Neural progenitor cell (in vitro differentiated cells): Measurements from ENCODE around the gene ARHGAP15. TPM values are rescaled to one million over a fixed set of nuclear protein-coding genes. Genes with fewer than 3 reads are reported as not detected.

Experiments used
- DNase-seq: peaks from one replicate; pipeline ENCODE4 v3.0.0-alpha.2; 2016; ENCODE audit warnings: low spot score
- H2AFZ ChIP-seq: fragments of 200-600 bp; sonication (generic); replicated peaks from 2 replicates; pipeline ENCODE4 v1.6.1; 2016; ENCODE audit warnings: antibody characterized with exemption
- H3F3A ChIP-seq: fragments of 200-600 bp; sonication (generic); 2 replicates; pipeline ENCODE4 v1.6.1; 2016; ENCODE audit warnings: antibody characterized with exemption, low read depth
- H3K27ac ChIP-seq: fragments of 200-600 bp; sonication (generic); 2 replicates; pipeline ENCODE4 v1.5.1; 2016; ENCODE audit warnings: mild to moderate bottlenecking
- H3K27me3 ChIP-seq: fragments of 200-600 bp; sonication (generic); 2 replicates; pipeline ENCODE4 v1.6.1; 2016; ENCODE audit warnings: mild to moderate bottlenecking, moderate library complexity
- H3K36me3 ChIP-seq: fragments of 200-600 bp; sonication (generic); 2 replicates; pipeline ENCODE4 v1.5.1; 2016
- H3K4me1 ChIP-seq: fragments of 200-600 bp; sonication (generic); 2 replicates; pipeline ENCODE4 v1.6.1; 2016; ENCODE audit warnings: mixed run types
- H3K4me2 ChIP-seq: fragments of 200-600 bp; sonication (generic); 2 replicates; pipeline ENCODE4 v1.6.1; 2016
- H3K4me3 ChIP-seq: fragments of 200-600 bp; sonication (generic); 2 replicates; pipeline ENCODE4 v1.5.1; 2016
- H3K79me2 ChIP-seq: fragments of 200-600 bp; sonication (generic); 2 replicates; pipeline ENCODE4 v1.6.1; 2016; ENCODE audit warnings: low read depth
- H3K9ac ChIP-seq: fragments of 200-600 bp; sonication (generic); 2 replicates; pipeline ENCODE4 v1.6.1; 2016
- H3K9me3 ChIP-seq: fragments of 200-600 bp; sonication (generic); 2 replicates; pipeline ENCODE4 v1.5.1; 2016; ENCODE audit warnings: low read depth
- H4K20me1 ChIP-seq: fragments of 200-600 bp; sonication (generic); 2 replicates; pipeline ENCODE4 v1.6.1; 2016; ENCODE audit warnings: low read depth
- H3K27ac Mint-ChIP-seq: 3 replicates; pipeline ENCODE4 v1.8.0; 2021; ENCODE audit warnings: mixed read lengths
- H3K27me3 Mint-ChIP-seq: 2 replicates; pipeline ENCODE4 v1.8.0; 2022; ENCODE audit warnings: low read depth, mild to moderate bottlenecking, inconsistent platforms, moderate library complexity, mixed read lengths; ENCODE audit not compliant: insufficient read depth
- H3K36me3 Mint-ChIP-seq: 3 replicates; pipeline ENCODE4 v1.8.0; 2021; ENCODE audit warnings: mixed read lengths
- H3K4me1 Mint-ChIP-seq: 3 replicates; pipeline ENCODE4 v1.8.0; 2021; ENCODE audit warnings: mixed read lengths
- H3K4me3 Mint-ChIP-seq: 3 replicates; pipeline ENCODE4 v1.8.0; 2021; ENCODE audit warnings: mild to moderate bottlenecking, moderate library complexity, mixed read lengths
- H3K9me3 Mint-ChIP-seq: 3 replicates; pipeline ENCODE4 v1.8.0; 2020; ENCODE audit warnings: mixed read lengths
- CTCF ChIP-seq: fragments of 200-600 bp; sonication (generic); IDR thresholded peaks from 2 replicates; pipeline ENCODE4 v1.5.1; 2017; ENCODE audit warnings: antibody characterized with exemption, mild to moderate bottlenecking
- EZH2 ChIP-seq: fragments of 200-600 bp; sonication (generic); IDR thresholded peaks from 2 replicates; pipeline ENCODE4 v1.6.1; 2017; ENCODE audit warnings: antibody characterized with exemption, mild to moderate bottlenecking, moderate library complexity
- EZH2phosphoT487 ChIP-seq: fragments of 200-600 bp; sonication (generic); IDR thresholded peaks from 2 replicates; pipeline ENCODE4 v1.6.1; 2017; ENCODE audit warnings: antibody characterized with exemption
- total RNA-seq: library from RNA; depleted of rRNA; stranded (reverse); fragments of >200 nt; gene quantifications from 2 replicates; pipeline ENCODE4 v1.2.3, GENCODE V29; 2015; ENCODE audit warnings: low replicate concordance

The ARHGAP15 gene
- total RNA-seq, 1 donor from 2014 or later, result 5.9 TPM

GRCh38 chr2:143529118-143529720 lies 400.0 kb downstream of the ARHGAP15 start:
- H3K27ac ChIP-seq, result no peak overlapping the region
- H3K4me2 ChIP-seq, result peak overlapping the region; percentile 21
- no peak overlapping the region for H3K4me3 ChIP-seq
- DNase-seq, result no peak
- Mint-ChIP-seq H3K27me3 (peaks cover 2% of the 10 kb centered on the region), H3K36me3 (no peaks in the 10 kb centered on the region), H3K4me3 (no peak overlapping the region), H3K9me3 (no peaks in the 10 kb centered on the region), H3K4me1 (peaks cover 47% of the 10 kb centered on the region), H3K27ac (peak overlapping the region; percentile 2)
- no peak overlapping the region for H3K9ac ChIP-seq
- no peaks in the 10 kb centered on the region for H3K9me3 ChIP-seq
- no peaks in the 10 kb centered on the region for H4K20me1 ChIP-seq
- H3F3A ChIP-seq, result peaks cover 25% of the 10 kb centered on the region
- no peak for TF ChIP-seq EZH2
- TF ChIP-seq EZH2phosphoT487, result no peak
- no peak for TF ChIP-seq CTCF
- no peaks in the 10 kb centered on the region for H3K36me3 ChIP-seq
- peaks cover 73% of the 10 kb centered on the region for H3K4me1 ChIP-seq
- no peaks in the 10 kb centered on the region for H3K79me2 ChIP-seq
- H2AFZ ChIP-seq, result no peak overlapping the region
- no peaks in the 10 kb centered on the region for H3K27me3 ChIP-seq

DNA sequence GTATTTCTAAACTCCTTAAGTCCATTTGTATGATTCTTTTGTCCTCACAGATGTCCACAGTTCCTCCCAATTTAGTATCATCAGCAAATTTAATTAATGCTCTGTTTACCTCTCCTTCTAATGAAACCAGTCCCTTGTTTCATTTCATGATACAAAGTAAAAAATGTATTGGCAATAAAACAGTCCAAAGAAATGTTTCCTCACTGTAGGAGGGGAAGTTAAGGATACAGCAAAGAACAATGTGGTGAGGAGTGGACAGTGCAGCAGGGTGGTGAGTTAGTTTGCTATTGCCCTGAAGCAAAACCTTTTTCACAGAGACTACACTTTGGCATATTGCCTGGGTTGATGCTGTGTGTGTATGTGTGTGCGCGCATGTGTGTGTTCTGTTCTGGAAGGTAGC lies 401.5 kb downstream of the ARHGAP15 start:
- Histone ChIP-seq H3K36me3 (peaks cover 2% of the 10 kb centered on the region), H3K9ac (no peak overlapping the region), H3K27ac (no peak overlapping the region), H3K9me3 (no peaks in the 10 kb centered on the region), H3K4me1 (peaks cover 63% of the 10 kb centered on the region), H3K4me3 (no peak overlapping the region), H2AFZ (no peak overlapping the region), H3K27me3 (no peaks in the 10 kb centered on the region), H3K79me2 (no peaks in the 10 kb centered on the region), H3K4me2 (no peak overlapping the region), H3F3A (peaks cover 27% of the 10 kb centered on the region), H4K20me1 (no peaks in the 10 kb centered on the region)
- Mint-ChIP-seq H3K4me1 (peaks cover 37% of the 10 kb centered on the region), H3K27ac (no peak overlapping the region), H3K9me3 (no peaks in the 10 kb centered on the region), H3K4me3 (no peak overlapping the region), H3K27me3 (no peaks in the 10 kb centered on the region), H3K36me3 (no peaks in the 10 kb centered on the region)
- no peak for DNase-seq
- TF ChIP-seq EZH2, result no peak
- TF ChIP-seq EZH2phosphoT487, result no peak
- TF ChIP-seq CTCF, result no peak

DNA sequence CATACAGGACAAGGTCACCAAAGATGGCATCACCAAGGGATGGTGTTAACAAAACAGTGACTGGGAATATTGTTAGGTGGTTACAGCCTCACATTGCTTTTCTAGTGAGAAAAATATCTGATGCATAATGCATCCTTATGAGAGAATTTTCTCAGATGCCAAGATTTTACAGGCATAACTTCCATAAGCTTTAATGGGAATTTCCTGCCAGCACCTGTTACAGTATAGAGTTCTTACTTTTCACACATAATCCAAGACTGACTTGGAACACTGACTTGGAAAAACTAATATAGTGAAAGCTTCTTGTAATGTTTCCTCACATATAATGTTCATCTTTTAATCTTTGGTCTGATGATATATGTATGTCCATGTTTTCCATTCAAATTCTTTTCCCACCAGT lies 402.8 kb downstream of the ARHGAP15 start:
- Mint-ChIP-seq H3K27me3 (no peaks in the 10 kb centered on the region), H3K4me3 (no peak overlapping the region), H3K36me3 (no peaks in the 10 kb centered on the region), H3K9me3 (peaks cover 3% of the 10 kb centered on the region), H3K4me1 (peaks cover 30% of the 10 kb centered on the region), H3K27ac (no peak overlapping the region)
- H3K9ac ChIP-seq, result no peak overlapping the region
- H3K79me2 ChIP-seq, result no peaks in the 10 kb centered on the region
- H3K9me3 ChIP-seq, result no peaks in the 10 kb centered on the region
- H3K27me3 ChIP-seq, result no peaks in the 10 kb centered on the region
- no peak overlapping the region for H3K4me2 ChIP-seq
- no peaks in the 10 kb centered on the region for H4K20me1 ChIP-seq
- DNase-seq, result no peak
- H3K27ac ChIP-seq, result no peak overlapping the region
- peaks cover 50% of the 10 kb centered on the region for H3K4me1 ChIP-seq
- H3F3A ChIP-seq, result peaks cover 22% of the 10 kb centered on the region
- peaks cover 2% of the 10 kb centered on the region for H3K36me3 ChIP-seq
- TF ChIP-seq EZH2phosphoT487 (no peak), CTCF (no peak), EZH2 (no peak)
- H2AFZ ChIP-seq, result no peak overlapping the region
- no peak overlapping the region for H3K4me3 ChIP-seq
